Activated CD4-positive, alpha-beta T cell treated with anti-CD3 and anti-CD28 coated beads for 1 hour (primary cell): ENCODE results near the gene TSC2.
"Not testable (repeated sequence)": the region's sequence is repeated elsewhere in the genome, so short reads cannot be mapped to it uniquely, and the experiment has no call there.

Experiments used
- DNase-seq: peaks from one replicate; pipeline ENCODE4 v3.0.0-alpha.2; 2020

TSC2 gene

DNA sequence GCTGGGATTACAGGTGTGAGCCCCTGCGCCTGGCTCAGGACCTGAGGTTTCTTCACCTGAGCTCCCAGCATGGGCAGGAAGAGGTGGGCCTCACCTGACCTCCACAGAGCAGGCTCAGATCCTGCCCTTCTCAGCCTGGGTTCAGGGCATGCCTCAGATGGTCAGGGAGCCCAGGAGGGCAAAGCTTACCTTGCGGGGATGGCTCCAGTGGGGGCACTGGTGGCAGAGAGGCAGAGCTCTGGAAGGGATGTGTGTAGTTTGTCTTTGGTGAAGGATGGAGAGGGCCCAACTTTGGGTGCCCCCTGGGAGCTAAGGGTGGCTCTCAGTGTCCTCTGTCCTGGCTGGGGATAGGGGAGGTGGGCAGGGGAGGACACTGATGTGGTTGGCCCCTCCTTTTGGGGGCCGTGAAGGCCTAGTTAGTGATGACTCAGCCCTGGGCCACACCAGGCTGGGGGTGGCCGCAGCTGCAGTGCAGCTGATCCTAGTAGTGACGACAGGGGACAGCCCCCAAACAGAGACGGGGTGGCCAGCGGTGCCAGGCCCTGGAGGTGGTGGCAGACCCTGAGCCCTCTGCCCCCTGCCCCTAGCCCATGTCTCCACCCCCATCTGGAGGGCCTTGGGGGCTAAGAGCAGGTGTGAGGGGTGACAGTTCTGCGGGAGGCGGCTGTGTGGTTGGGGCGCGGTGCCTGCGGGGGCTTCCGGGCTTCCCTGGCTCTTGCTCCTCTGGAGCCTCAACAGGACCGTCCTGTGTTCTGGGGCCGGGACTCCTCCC, 15.3 kb upstream of the TSC2 start:
- no peak for DNase-seq

DNA sequence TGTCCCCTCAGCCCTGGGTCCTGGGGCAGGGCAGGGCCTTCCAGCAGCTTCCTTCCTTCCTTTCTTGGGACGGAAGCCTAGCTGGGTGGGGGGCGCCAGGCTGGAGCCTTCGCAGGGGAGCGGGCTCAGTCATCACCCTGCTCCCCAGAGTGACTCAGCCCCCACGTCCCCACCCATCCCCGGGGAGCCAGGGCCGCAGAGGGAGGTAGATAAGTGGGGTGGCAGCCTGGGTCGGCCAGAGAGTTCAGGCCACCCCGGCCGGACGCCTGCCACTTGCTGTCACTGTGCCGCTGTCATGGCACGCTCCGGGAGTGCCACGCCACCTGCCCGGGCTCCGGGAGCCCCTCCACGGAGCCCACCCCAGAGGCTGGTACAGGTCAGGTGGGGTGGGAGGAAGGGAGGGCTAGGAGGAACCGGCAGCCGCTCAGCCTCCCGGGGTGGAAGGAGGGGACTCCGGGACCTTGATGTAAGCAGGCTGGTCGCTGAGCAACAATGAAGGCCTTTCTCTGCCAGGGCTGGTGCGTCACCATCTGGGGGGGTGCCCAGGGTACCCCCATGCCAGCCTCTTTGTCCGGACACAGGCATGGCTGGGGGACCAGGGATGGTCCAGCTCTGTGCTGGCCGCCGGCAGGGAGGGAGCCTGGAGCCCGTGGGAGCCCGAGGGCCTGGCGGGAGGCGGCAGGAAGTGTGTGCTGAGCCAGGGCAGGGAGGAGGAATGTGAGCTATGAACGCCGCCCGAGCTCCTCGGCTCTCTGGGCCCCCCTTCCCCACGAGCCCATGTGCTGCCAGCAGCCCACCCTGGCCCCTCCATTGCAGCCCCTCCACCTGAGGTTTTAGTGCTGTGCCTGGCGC, 14.5 kb upstream of the TSC2 start:
- no peak for DNase-seq

DNA sequence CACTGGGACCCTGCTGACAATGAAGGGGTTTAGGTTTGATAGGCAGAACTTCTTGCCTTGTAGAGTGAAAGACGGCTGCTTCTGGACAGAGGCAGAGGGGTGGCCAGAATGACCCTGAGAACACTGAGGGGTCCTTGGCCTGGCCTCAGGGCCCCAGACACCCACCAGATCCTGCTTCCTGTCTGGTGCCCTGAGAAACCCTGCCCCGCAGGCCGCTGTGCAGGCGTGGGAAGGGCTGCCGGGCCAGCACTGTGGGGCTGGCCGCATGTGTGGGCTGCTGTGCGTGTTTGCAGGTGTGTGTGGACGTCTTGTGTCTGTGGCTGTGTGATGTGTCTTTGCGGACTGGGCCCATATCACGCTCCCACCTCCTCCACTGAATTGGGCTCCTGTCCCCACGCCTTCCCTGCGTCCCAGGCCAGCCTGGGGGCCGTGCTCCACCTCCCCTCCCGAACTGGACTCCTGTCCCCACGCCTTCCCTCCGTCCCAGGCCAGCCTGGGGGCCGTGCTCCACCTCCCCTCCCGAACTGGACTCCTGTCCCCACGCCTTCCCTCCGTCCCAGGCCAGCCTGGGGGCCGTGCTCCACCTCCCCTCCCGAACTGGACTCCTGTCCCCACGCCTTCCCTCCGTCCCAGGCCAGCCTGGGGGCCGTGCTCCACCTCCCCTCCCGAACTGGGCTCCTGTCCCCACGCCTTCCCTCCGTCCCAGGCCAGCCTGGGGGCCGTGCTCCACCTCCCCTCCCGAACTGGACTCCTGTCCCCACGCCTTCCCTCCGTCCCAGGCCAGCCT, 13.7 kb upstream of the TSC2 start:
- DNase-seq, result not testable (repeated sequence)

DNA sequence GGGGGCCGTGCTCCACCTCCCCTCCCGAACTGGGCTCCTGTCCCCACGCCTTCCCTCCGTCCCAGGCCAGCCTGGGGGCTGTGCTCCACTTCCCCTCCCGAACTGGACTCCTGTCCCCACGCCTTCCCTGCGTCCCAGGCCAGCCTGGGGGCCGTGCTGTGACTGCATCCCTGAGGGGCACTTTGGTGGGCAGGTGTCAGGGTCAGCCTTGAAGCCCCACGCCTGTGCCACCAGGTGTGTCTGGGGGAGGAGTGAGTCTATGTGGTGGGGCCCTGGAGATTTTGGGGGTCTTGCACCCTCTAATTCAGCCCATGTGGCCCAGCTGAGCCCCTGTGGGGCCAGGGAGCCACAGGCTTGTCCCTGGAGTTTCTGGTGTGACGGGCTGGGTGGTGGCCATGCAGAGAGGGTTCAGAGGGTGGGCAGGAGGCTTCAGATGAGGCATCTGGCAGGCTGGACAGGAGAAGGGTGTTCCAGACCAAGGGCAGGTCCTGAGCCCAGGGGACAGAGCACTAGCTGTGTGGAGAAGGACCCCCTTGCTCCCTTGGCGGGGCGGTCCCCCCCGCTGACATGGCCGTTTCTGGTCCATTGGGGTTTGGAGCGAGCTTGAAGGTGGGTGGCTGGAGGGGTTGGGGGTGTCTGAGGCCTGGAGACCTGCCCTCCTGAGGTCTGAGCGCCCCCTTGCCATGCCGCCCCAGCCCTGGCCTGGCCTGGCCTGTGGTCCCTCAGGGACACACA, 12.9 kb upstream of the TSC2 start:
- DNase-seq, result no peak

GRCh38 chr16:2035431-2036199, 12.2 kb upstream of the TSC2 start:
- DNase-seq, result no peak

DNA sequence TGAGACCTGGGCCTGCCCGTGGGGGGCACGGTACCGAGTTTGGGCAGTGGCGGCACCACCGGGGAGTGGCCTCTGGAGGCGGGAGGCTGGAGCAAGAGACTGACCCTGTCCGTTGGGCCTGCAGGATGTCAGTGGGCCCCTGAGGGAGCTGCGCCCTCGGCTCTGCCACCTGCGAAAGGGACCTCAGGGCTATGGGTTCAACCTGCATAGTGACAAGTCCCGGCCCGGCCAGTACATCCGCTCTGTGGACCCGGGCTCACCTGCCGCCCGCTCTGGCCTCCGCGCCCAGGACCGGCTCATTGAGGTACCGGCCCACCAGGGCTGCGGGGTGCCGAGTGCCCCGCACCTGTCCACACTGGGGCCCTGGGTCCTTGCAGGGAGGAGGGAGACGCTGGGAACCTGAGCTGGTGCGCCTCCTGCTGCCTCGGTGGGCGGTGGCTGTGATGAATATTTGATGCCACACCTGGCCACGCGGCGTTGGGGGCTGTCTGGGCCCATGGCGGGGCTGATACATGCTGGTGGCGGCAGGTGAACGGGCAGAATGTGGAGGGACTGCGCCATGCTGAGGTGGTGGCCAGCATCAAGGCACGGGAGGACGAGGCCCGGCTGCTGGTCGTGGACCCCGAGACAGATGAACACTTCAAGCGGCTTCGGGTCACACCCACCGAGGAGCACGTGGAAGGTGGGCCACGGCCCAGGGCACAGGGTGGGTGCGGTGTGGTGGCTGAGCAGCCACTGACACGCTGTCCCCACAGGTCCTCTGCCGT, 11.4 kb upstream of the TSC2 start:
- no peak for DNase-seq

- DNase-seq, result no peak
These were observed 10.7 kb upstream of the TSC2 start for GRCh38 chr16:2037115-2037514.

- no peak for DNase-seq
These were observed 10.0 kb upstream of the TSC2 start for GRCh38 chr16:2037647-2038381.

DNA sequence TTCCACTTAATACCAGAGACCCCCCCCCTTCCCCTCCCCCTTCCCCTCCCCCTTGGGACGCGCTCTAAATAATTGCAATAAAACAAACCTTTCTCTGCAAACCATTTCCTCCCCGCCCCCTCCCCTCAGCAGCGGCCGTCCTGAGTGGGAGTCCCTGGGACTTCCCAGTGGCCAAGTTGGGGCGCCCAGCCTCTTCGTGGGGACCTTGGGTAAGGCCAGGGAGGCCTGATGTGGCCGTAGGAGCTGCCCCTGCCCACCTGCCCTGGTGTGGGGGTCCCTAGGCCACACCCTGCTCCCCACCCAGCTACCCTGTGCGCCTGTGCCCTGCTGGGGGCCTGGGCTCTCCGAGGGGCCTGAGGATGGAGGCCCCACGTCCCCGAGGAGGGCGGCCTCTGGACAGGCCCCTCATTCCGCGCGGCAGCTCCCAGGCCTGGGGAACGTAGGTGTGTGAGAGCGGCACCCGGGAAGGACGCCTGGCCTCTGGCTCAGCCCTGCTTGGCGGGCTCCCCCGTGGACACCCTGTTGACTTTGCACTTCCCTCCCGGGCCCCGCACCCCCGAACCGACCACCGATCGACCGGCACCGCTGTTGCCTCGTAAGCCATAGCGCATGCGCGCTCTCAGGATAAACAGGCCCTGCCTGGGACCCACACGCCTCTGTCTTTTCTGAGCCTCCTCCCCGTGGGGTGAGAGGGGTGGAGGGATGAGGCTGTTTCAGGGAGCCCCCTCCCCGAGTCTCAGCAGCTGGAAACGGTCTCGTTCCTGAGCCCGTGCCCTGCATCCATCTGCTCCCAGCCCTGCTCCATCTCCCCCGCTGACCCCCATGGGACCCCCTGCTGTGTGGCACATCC, 9.2 kb upstream of the TSC2 start:
- DNase-seq, result no peak

GRCh38 chr16:2039274-2040031, 8.3 kb upstream of the TSC2 start:
- DNase-seq, result no peak

GRCh38 chr16:2040041-2040786, 7.6 kb upstream of the TSC2 start:
- DNase-seq, result no peak

DNA sequence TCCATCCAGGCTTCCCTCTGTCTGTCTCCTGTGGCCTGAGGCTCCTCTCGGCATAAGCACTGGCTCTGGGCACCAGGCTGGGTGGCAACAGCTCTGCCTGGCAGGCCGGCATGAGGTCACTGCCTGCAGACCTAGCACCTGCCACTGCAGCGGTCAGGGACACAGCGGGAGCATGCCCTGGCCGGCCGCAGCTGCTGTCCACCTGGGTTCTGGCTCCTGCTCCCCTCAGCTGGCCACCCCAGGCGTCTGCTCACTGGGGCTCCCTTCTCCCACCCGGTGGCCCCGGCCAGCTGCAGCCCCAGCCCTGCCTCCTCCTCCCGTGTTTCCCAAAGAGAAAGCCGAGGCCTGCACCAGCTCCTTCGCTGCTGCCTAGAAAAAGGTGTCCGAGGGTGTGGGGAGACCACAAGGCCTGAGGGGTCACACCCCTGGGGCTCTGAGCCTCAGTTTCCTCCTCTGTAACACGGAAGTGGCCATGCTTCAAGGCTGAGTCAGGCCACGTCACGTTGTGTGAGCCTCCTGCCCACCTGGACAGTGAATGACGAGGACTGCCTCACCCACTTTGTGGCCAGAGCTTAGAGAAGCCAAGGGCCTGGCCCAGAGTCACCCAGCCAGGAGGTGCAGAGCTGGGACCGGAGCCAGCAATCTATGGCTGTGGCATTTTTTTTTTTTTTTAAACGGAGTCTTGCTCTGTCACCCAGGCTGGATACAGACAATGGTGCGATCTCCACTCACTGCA, 6.8 kb upstream of the TSC2 start:
- no peak for DNase-seq

GRCh38 chr16:2042171-2042985, 5.4 kb upstream of the TSC2 start:
- DNase-seq, result no peak

DNA sequence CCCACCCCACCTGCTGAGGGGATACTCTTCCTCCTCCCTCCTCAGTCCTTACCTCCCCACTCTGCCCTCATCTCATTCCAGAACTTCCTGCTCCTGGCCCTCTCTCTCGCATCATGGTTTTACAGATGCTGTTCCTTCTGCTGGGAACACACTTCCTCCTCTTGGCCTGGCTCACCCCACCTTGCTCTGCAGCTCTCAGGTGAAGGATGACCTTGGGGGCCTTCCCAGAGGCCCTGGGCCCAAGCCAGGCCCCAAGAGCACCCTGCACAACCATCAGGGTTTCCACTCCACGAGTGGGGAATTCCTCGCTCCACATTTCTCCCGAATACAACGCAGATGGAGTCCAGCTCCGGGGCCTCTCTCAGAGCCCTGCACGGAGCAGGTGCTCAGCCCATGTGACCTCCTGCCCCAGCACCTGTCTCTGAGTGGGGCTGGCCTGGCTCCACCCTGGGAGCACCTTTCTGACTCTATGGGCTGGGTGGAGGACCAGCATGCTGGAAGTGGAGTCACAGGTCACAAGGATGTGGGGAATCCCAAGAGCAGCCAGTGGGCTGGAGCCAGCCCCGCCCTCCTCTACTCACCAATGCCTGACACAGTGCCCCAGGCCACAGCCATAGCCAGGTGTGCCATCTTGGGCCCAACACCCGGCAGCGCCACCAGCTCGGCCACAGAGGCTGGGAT, 4.7 kb upstream of the TSC2 start:
- DNase-seq, result no peak

DNA sequence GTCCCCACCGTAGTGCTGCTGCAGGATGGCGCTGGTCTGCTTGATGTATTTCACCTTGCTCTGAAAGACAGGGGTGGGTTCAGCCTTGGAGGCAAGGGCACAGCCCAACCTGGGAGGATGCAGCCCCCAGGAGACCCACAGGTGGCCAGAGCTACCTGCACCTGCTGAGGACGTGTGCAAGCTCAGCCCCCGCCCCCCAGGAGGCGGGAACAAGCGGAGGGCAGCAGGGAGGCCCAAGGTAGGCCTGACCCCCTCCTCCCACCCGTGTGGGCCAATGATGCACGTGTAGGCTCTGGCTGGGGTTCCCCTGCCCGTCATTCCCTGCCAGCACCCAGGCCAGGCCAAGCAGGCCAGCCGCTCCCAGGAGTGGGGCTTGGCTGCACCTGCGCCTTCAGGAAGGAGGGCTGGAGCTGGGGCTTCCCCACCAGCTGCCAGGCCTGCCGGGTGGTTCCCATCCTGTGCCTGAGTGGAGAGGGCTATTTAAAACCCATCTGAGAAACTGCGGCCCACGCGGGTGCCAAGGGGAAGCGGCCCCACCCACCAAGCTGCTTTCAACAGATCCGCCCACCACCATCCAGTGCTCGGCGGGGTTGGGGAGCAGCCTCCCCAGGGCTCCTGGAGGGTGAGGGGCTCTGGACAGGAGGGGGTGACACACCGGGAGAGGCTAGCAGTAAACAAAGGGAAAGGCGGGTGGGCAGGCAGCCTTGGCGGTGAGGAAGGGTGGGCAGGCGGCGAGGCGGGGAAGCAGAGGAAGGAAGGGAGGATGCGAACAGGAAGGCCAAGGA, 3.9 kb upstream of the TSC2 start:
- no peak for DNase-seq
